HEK293 (cell line): ENCODE measurements around the gene SP140L.
"Not testable (repeated sequence)": the region's sequence is repeated elsewhere in the genome, so short reads cannot be mapped to it uniquely, and the experiment has no call there.

Source experiments
- CTCF ChIP-seq: fragments of 450-650 bp; formaldehyde crosslinking; IDR thresholded peaks from 2 replicates; pipeline ENCODE4 v1.5.1; 2016; ENCODE audit warnings: missing biosample characterization, missing genetic modification characterization
- KLF1 ChIP-seq: fragments of 450-650 bp; formaldehyde crosslinking; IDR thresholded peaks from 2 replicates; pipeline ENCODE4 v1.5.1; 2016; ENCODE audit warnings: missing biosample characterization, missing genetic modification characterization
- PRDM10 ChIP-seq: fragments of 450-650 bp; formaldehyde crosslinking; IDR thresholded peaks from 2 replicates; pipeline ENCODE4 v1.5.1; 2016; ENCODE audit warnings: missing biosample characterization, missing genetic modification characterization
- TCF7L2 ChIP-seq: IDR thresholded peaks from 2 replicates; pipeline ENCODE4 v1.6.1; 2011; ENCODE audit warnings: low read depth, mild to moderate bottlenecking, inconsistent platforms, low read length, moderate library complexity, borderline replicate concordance
- ZNF138 ChIP-seq: fragments of 450-650 bp; formaldehyde crosslinking; IDR thresholded peaks from 2 replicates; pipeline ENCODE4 v1.5.1; 2016; ENCODE audit warnings: missing biosample characterization, missing genetic modification characterization, borderline replicate concordance
- ZNF423 ChIP-seq: fragments of 450-650 bp; formaldehyde crosslinking; IDR thresholded peaks from 2 replicates; pipeline ENCODE4 v1.5.1; 2016; ENCODE audit warnings: missing biosample characterization, missing genetic modification characterization

GRCh38 chr2:230439121-230439520 lies 112.1 kb downstream of the SP140L start:
- TF ChIP-seq PRDM10 (tag by site-specific recombination); CTCF (tag by site-specific recombination); ZNF423 (tag by site-specific recombination); KLF1 (tag by site-specific recombination); ZNF138 (tag by site-specific recombination); TCF7L2: not testable (repeated sequence)
